GM10266 (cell line): ENCODE results near the gene SLC35B1.
"Not testable (repeated sequence)": the region's sequence is repeated elsewhere in the genome, so short reads cannot be mapped to it uniquely, and the experiment has no call there.

ENCODE experiments used
- DNase-seq: peaks from one replicate; pipeline ENCODE4 v3.0.0; 2012; ENCODE audit errors: extremely low spot score
- TF ChIP-seq, protein P1 (sequence below): IDR thresholded peaks from 2 replicates; pipeline ENCODE4 v1.5.1; 2012; ENCODE audit warnings: mild to moderate bottlenecking, low read depth; ENCODE audit not compliant: control insufficient read depth, insufficient read depth; ENCODE audit errors: missing control alignments

The SLC35B1 gene

DNA sequence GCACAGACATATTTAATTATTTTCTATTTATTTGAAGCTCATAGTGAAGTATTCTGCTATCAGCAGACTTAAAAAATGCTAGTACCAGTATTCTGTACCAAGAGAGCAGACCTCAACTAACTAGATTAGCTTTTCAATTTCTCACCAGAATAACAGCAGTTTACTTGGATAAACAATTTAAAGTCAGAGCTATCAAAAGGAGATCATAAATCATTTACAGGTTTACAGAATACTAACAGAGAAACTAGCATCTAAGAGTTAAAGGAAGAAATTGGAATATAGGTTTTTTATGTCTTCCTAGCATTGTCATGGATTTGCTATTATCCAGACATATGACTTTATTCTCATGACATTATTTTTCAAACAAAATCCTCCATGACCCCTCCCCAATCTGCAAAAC is 33.3 kb downstream of the SLC35B1 start:
- no peak for DNase-seq
- TF ChIP-seq, protein P1, sequence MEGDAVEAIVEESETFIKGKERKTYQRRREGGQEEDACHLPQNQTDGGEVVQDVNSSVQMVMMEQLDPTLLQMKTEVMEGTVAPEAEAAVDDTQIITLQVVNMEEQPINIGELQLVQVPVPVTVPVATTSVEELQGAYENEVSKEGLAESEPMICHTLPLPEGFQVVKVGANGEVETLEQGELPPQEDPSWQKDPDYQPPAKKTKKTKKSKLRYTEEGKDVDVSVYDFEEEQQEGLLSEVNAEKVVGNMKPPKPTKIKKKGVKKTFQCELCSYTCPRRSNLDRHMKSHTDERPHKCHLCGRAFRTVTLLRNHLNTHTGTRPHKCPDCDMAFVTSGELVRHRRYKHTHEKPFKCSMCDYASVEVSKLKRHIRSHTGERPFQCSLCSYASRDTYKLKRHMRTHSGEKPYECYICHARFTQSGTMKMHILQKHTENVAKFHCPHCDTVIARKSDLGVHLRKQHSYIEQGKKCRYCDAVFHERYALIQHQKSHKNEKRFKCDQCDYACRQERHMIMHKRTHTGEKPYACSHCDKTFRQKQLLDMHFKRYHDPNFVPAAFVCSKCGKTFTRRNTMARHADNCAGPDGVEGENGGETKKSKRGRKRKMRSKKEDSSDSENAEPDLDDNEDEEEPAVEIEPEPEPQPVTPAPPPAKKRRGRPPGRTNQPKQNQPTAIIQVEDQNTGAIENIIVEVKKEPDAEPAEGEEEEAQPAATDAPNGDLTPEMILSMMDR, result no peak

DNA sequence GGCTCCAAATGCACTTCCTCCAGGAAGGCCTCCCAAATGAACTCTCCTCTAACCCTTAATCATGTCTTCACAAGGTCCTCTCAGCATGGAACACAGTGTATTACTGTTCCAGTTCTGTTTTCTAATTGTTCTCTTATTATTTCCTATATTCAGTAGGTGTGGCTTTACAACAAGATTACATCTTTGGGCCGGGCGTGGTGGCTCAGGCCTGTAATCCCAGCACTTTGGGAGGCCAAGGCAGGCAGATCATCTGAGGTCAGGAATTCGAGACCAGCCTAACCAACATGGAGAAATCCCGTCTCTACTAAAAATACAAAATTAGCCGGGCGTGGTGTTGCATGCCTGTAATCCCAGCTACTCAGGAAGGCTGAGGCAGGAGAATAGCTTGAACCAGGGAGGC is 34.1 kb downstream of the SLC35B1 start:
- not testable (repeated sequence) for DNase-seq

DNA sequence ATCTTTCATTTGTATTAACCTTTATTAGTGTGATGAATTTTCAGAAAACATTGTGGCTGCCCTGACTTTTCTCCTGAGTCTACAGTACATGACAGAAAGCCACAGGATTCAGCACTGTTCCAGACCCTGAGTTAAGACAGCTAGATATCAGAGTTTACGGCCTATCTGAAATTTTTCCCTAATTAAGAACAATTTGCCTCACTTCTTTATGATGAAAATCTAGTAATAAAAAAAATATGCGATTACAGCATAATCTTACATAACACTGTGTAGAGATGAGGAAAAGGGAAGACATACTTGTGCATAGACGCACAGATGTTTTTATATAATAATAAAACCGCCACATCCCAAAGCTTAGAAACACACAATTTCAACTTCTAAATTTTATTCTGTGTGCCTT is 37.1 kb downstream of the SLC35B1 start:
- TF ChIP-seq, protein P1, result no peak
- no peak for DNase-seq

DNA sequence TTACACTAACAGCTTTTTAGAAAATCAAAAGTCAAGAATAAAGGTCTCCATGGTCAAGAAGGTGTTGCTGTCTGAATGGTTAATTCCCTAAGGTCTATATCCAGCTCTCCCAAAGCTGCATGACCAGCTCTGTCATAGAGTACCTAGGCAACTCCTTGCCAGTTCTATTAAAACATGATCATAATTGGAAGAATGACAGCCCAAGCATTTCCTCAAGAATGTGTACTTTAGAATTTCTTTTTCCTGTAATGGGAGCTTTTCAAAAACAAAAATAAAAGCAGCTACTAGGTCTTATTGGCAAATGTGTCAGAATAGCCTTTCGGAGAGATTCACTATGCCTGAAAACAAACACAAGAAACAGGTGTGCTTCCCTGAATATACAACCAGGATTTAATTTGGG is 37.8 kb downstream of the SLC35B1 start:
- no peak for DNase-seq
- TF ChIP-seq, protein P1, result no peak

DNA sequence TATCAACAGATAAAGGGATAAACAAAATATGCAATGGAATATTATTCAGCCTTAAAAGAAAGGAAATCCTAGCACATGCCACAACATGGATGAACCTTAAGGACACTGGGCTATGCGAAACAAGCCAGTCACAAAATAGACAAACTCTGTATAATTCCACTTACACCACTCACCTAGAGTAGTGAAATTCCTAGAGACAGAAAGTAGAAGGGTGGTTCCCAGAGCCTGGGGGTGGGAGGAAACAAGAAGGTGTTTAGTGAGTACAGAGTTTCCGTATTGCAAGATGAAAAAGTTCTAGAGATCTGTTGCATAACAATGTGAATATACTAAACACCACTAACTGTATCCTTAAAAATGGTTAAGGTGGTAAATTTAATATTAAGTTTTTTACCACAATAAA is 39.9 kb downstream of the SLC35B1 start:
- TF ChIP-seq, protein P1, result no peak
- DNase-seq, result no peak

DNA sequence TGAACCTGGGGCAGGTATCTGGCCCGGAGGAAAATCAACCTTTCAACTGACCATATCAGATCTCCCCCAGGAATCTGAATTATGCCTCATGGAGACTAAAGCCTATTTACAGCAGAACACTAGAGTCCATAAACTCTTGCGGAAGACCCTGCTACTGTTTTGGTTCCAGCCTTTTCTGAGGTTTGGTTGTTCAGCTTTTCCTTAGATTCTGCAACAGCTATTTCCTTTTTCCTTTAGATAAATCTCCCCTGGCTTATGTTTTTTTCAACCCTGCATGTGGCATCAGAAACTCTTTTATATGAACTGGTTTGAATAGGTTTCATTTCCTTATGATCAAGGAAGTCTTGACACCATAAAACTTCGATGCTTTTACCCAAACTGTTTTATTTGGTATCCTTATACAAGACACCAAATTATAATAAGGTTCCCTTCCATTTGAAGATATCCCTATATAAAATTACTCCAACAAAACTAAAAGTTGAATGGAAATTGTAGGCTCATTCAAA is 43.0 kb downstream of the SLC35B1 start:
- DNase-seq, result no peak
- TF ChIP-seq, protein P1, result no peak

DNA sequence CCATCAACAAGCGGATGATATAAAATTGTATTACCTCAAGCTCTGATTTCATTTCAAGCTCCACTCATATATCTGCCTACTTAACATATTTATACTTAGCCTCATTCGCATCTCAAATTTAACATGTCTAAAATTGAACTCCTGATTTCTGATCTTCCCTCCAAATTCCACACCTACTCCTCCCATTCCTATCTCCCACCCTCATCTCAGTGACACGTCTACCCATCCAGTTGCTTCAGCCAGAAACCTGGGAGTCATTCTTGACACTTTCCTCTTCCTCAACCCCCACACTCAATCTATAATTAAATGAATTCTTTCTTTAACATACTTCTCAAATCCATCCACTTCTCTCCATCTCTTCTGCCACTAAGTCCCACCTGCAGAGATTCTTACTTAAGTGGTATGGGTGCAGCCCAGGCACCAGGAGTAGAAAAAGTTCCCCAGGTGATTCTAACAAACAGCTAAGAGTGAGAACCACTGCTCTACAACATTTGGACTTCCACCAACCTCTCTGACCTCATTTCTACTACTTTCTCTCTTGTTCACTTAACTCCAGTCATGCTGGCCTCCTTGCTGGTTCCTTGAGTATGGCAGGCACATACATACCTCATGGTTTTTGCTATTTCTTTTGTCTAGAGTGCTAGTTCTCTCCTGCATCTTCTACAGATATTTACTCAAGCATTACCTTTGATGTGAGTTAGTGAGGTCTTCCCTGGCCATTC is 47.9 kb downstream of the SLC35B1 start:
- peak; percentile 24 for DNase-seq
- TF ChIP-seq, protein P1, result no peak
